Muscle of arm (tissue), 12 donors: Measurements from ENCODE around the gene RBFOX2. TPM values are rescaled to one million over a fixed set of nuclear protein-coding genes. Genes with fewer than 3 reads are reported as not detected.

Experiments
- DNase-seq: peaks from one replicate; pipeline ENCODE4 v3.0.0-alpha.2; 2013
- polyA plus RNA-seq, 12 donors: library from polyadenylated mRNA; unstranded; fragments of 120-200 nt; gene quantifications; one replicate each; pipeline ENCODE4 v1.2.1, GENCODE V29; 2013; ENCODE audit not compliant: insufficient read length in 12 of 12

RBFOX2 gene
- polyA plus RNA-seq, 12 donors: 180 to 394 (median 218) TPM

DNA sequence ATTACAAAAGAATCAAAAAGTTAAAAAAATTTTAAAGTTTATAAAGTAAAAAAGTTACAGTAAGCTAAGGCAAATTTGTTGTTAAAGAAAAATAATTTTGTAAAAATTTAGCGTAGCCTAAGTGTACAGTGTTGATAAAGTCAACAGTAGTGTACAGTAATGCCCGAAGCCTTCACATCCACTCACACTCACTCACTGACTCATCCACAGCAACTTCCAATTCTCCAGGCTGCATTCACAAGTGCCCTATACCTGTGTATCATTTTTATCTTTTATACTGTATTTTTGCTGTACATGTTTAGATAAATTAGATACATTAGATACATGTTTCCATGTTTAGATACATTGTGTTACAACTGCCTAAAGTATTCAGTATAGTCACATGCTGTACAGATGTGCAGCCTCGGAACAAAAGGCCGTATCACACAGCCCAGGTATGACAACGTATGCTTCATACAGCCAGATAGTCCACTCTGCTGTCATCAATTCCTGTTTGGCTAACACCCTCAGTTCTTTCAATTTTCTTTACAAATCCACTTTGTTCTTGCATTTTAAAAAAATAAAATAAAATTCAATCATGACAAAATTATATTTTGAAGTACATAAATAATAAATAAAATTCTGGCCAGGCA, 80.7 kb downstream of the RBFOX2 start:
- no peak for DNase-seq

DNA sequence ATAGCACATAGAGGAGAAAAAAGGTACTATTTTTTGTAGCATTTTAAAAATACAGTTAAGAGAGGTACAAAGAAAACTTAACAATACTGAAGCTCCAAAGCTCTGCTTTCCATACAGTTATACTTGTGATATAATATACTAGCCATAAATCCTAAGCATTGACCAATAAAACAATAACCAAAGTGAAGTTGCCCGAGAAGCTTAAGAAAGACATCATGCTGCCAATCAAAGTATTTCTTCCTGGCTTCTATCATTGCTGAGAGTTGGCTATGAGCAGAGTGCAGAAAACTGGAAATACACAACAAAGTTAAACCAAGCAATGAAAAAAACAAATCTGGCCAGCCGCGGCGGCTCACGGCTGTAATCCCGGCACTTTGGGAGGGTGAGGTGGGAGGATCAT, 84.2 kb downstream of the RBFOX2 start:
- DNase-seq: no peak

DNA sequence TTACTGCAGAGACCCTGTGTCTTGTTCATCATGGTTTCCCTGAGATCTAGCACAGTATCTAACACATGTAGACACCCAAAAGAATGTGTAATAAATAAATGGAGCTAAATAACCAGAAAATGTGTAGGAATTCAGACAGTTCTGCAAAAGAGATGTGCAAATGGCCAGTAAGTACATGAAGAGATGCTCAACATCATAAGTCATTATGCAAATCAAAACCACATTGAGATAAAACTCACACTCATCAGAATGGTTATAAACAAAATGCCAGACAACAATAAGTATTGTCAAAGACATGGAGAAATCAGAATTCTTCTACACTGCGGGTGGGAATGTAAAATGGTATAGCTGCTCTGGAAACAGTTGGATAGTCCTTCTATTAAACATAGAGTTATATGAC, 88.5 kb downstream of the RBFOX2 start:
- no peak for DNase-seq

DNA sequence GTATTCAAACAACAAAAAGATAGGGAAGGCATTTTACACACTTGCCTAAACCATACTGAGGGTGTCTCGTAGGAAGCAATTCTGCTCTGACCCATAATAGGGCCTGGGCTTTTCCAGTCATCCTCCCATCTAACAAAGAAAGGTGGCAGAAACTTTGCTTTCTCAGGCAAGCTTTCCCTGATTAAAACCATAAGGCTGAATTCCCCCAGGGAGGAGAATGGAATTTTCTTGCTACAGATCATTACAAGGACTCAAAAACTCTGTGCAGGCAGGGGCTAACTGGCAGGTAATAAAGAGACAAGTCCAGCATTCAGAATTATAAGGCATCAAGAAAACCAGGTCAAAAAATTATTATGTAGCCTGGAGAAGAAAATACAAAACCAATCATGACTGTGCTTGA, 90.4 kb downstream of the RBFOX2 start:
- DNase-seq: no peak

- DNase-seq: peak; percentile 75
These were observed 97.7 kb downstream of the RBFOX2 start for GRCh38 chr22:35930933-35931332.

DNA sequence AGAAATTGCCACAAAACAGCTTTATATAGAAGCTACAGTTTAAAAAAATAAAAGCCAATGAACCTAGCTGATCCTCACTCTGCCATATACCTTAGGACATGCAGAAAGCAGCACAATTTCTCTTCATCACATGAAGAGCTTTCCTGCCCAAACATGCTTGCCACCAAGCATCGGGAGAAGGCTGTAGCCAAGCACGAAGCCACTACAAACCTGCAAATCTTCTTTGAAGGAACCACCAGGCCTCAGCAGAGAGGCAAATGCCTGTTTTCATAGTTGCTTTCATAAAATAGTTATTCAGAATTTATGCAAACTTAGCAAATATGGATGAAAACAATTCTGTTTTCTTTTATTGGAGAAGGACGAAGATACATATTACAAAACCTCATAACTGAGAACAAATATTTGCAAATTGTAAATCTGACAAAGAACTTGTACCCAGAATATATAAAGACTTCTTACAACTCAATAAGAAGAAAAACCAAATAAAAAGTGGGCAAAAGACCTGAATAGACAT, 100.3 kb downstream of the RBFOX2 start:
- DNase-seq: no peak

DNA sequence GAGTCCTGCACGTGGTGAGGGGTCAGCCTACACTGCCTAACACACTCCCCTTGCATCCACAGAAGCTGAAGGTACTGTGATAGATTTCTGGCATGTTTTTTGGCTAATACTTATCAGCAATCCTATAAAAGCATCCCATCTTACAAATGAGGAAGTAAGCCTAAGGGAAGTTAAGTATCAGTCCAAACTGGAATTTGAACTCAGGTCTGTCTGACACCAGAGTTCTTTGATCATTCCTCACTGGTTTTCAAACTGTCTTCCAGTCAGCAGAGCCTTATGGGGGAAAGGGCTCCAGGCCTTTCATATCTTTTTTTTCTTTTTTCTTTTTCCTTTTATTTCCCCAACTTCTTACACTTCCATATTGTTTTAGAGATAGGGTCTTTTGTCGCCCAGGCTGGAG, 105.6 kb downstream of the RBFOX2 start:
- DNase-seq: no peak

- peak; percentile 79 for DNase-seq
These were observed 106.8 kb downstream of the RBFOX2 start for GRCh38 chr22:35921777-35922176.

DNA sequence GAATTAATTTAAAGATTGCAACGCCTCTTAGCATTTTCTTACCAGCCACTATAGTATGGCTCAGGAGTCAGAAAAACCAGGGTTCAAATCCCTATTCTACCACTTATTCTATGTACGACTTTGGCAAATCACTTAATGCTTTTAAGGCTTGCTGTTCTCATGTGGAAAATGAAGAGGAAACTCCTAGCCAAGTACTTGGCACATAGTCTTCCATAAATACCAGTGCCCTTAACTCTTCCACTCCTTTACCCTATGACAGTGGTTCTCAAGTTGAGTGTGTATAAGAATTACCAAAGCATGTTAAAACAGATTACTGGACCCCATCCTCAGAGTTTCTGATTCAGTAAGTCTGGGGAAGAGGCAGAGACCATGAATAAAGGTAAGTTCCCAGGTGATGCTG, 107.6 kb downstream of the RBFOX2 start:
- peak; percentile 36 for DNase-seq

- DNase-seq: no peak
These were observed 109.6 kb downstream of the RBFOX2 start for GRCh38 chr22:35919002-35919542.

GRCh38 chr22:35918456-35918855, 110.2 kb downstream of the RBFOX2 start:
- DNase-seq: no peak

DNA sequence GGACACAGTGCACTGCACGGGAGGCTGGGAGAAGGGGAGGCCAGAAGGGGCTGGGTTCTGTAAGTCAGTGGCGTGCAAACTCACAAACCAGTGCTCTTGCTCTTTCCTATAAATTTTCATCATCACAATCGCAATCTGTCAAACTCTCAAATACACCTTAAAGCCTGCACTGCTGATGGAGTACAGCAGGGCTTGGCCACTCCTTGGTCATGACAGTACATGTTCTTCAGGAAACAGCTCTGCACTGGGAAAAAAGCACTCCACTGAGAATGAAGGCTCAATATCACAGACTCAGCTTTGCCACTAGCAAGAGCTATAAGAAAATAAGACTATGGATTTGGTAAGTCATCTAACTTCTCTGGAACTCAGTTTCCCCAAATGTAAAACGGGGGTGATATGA, 111.0 kb downstream of the RBFOX2 start:
- DNase-seq: no peak

GRCh38 chr22:35915477-35916013, 113.1 kb downstream of the RBFOX2 start:
- no peak for DNase-seq

DNA sequence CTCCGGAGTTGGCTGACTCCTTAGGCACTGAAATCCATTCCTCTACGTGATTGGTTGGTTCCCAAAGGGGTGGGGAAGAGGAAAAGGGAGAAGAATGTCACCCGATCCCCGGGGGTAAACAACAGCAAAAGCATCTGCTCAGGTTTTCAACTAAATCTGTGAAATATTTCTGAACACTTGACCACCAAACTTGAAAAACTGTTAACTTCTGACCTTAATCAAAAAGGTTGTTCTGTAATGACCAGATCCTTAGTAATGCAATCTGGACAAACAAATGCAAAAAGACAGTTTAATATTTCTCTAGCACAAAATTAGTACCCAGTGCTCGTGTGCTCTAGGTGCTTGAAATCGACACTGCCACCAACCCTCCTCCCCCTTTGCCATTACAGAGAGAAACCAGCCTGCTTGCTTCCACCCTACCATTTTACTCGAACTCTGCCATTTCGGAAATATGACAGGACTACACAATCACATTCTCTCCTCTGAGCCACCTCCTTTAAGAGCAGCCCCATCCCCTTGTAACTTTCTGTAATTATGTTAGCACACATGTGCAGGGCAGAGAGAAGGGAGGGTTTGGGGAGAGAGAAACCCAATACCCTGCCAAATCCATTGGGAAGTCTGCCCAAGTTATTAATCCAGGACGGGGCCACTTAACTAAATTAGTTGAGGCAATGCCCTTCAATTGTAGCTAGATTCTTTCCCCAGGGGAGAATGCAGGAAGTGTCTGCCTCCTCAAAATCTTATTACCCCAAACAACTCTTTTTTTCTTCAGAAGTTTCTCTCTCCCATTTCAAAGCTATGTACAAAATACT, 113.8 kb downstream of the RBFOX2 start:
- DNase-seq: peak; percentile 89

DNA sequence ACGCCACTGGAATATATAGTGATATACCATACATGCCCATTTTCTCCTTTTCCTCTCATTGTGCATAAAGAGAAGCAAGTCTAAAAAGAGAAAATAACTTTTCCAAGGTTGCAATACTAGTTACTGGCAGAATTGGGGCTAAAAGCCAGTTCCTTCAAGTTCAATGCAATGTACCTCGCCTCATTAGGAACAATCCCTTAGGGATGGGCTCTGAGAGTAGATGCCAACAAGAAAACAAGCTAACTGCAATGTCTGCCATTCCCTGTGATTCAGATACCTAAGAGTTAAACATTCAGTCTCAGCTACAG, 114.3 kb downstream of the RBFOX2 start:
- DNase-seq: no peak

DNA sequence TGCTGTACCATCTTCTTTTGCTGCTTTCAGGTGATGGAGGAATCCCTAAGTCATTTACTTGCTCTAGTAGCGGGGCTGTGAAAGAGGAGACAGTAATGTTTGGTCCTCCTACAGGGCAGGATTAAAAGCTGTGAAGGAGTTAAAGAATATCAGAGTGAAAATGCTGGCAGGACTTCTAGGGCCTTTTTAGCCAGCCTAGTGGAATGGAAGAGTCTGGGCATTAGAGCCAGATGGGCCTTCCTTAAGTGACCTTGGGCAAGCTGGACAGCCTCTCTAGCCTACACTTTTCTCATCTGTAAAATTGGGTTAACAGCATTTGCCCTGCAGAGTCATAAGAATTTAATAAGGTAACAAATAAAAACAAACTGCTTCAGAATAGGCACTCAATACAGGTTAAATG, 114.7 kb downstream of the RBFOX2 start:
- no peak for DNase-seq

DNA sequence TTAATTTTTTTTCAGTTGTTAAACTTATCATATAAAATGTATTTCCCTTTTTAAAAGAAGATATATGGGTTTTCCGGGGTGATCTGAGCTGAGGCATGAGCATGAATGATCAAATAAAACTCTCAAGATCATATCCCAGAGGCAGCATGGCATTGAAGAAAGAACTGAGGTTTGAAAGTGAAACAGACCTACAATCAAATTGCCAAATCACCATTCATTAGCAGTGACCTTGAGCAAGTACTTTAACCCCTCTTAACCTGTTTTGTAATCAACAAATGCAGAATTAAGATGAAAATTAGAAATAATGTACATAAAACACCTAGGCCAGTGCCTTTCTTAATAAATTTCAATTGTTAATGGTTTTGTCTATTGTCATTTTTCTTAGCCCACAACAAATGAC, 116.0 kb downstream of the RBFOX2 start:
- no peak for DNase-seq

DNA sequence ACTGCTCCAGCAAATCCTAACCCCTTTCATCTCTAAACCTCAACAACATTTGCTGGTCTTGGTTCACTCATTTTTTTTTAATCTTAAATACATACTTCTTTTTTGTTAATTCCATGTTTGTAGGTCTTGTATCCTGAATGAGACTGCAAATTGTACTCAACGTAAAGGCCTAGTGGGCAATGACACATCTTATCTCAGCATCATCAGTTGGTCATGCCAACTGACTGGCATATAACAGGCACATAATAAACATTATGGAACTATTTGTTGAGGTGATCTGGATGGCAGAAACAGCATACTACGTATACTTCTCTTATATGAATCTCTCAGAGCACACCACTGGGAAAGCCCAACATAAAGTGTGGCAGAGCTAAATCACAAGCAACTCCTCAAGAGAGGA, 116.7 kb downstream of the RBFOX2 start:
- DNase-seq: no peak

DNA sequence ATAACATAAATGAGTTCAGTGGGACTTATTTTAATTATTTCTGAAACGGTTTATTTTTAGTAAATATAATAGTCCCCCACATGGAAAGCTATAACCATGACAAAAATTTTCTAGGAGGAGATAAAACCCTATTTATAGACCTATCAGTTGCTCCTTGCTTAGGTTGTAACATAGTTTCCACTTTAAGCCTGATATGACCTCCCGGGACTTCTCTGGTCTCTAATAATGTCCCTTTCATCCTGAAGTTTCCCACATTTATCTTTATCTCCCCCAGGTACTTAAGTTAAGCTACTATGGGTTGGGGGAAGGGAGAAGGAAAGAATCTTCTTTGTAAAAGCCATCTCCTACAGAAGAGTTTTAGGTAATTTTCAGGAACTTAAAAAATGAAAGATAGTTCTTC, 117.7 kb downstream of the RBFOX2 start:
- no peak for DNase-seq

GRCh38 chr22:35910003-35910769, 118.4 kb downstream of the RBFOX2 start:
- no peak for DNase-seq

GRCh38 chr22:35905894-35906293, 122.7 kb downstream of the RBFOX2 start:
- no peak for DNase-seq

- no peak for DNase-seq
These were observed 123.9 kb downstream of the RBFOX2 start for GRCh38 chr22:35904752-35905151.
